CD8-positive, alpha-beta memory T cell (primary cell): ENCODE measurements around the gene TOX2. TPM values are rescaled to one million over a fixed set of nuclear protein-coding genes. Genes with fewer than 3 reads are reported as not detected.

ENCODE experiments used
- CTCF ChIA-PET: fragments of 350-600 bp; sonication (Branson Sonifier 250); formaldehyde crosslinking; loops from one replicate; lab custom pipeline; 2021; ENCODE audit warnings: antibody characterized with exemption; lab: Charles Lee
- POLR2A ChIA-PET: fragments of 350-600 bp; sonication (Branson Sonifier 250); formaldehyde crosslinking; loops from one replicate; lab custom pipeline; 2021; ENCODE audit warnings: antibody characterized with exemption; lab: Charles Lee
- DNase-seq, 5 donors: peaks; one replicate each; pipeline versions ENCODE4 v3.0.0 to v3.0.0-alpha.2; 2020 to 2022; ENCODE audit warnings: mixed read lengths in 1 of 5
- H3K27ac ChIP-seq: one replicate; pipeline ENCODE4 v1.7.0; 2013; ENCODE audit warnings: low read depth, mild to moderate bottlenecking, low read length, moderate library complexity
- H3K27me3 ChIP-seq: 2 replicates; pipeline ENCODE4 v1.7.0; 2013; ENCODE audit warnings: low read length, mild to moderate bottlenecking; ENCODE audit not compliant: insufficient read depth, poor library complexity, severe bottlenecking
- H3K36me3 ChIP-seq: 2 replicates; pipeline ENCODE4 v1.7.0; 2013; ENCODE audit warnings: mild to moderate bottlenecking, low read length, moderate library complexity; ENCODE audit not compliant: insufficient read depth
- H3K4me1 ChIP-seq: 2 replicates; pipeline ENCODE4 v1.7.0; 2013; ENCODE audit warnings: mild to moderate bottlenecking, low read length, moderate library complexity; ENCODE audit not compliant: insufficient read depth
- H3K4me3 ChIP-seq: 2 replicates; pipeline ENCODE4 v1.7.0; 2013; ENCODE audit warnings: mild to moderate bottlenecking, low read length
- H3K9me3 ChIP-seq: 2 replicates; pipeline ENCODE4 v1.7.0; 2013; ENCODE audit warnings: mild to moderate bottlenecking, low read length
- H3K27ac Mint-ChIP-seq, 8 donors: one replicate each; pipeline ENCODE4 v1.8.0; 2020 to 2021; ENCODE audit warnings: mixed read lengths in 8 of 8, mild to moderate bottlenecking in 6 of 8, inconsistent platforms in 3 of 8, moderate library complexity in 3 of 8
- H3K27me3 Mint-ChIP-seq, 2 donors: one replicate each; pipeline ENCODE4 v1.8.0; 2020 to 2021; ENCODE audit warnings: mixed read lengths in 2 of 2, mild to moderate bottlenecking in 1 of 2, moderate library complexity in 1 of 2
- H3K36me3 Mint-ChIP-seq, 3 donors: one replicate each; pipeline ENCODE4 v1.8.0; 2020 to 2021; ENCODE audit warnings: mixed read lengths in 3 of 3, inconsistent platforms in 1 of 3, mild to moderate bottlenecking in 1 of 3
- H3K4me1 Mint-ChIP-seq, 3 donors: one replicate each; pipeline ENCODE4 v1.8.0; 2020 to 2021; ENCODE audit warnings: mixed read lengths in 3 of 3, inconsistent platforms in 1 of 3, mild to moderate bottlenecking in 1 of 3
- H3K4me3 Mint-ChIP-seq, 7 donors: one replicate each; pipeline ENCODE4 v1.8.0; 2020 to 2021; ENCODE audit warnings: mixed read lengths in 7 of 7, mild to moderate bottlenecking in 6 of 7, moderate library complexity in 4 of 7, inconsistent platforms in 2 of 7
- H3K9me3 Mint-ChIP-seq, 5 donors: one replicate each; pipeline ENCODE4 v1.8.0; 2020 to 2022; ENCODE audit warnings: mixed read lengths in 5 of 5, mild to moderate bottlenecking in 3 of 5, moderate library complexity in 2 of 5, inconsistent platforms in 1 of 5
- polyA plus RNA-seq: library from polyadenylated mRNA; unstranded; fragments of 300-500 nt; fragmentation: Illumina TruSeq; gene quantifications from one replicate; pipeline ENCODE4 v1.2.3, GENCODE V29; 2021
- total RNA-seq, 2 experiments: library from RNA; stranded (reverse); gene quantifications; one replicate each; pipeline ENCODE4 v1.2.3, GENCODE V29; 2021

TOX2 gene
- total and polyA plus RNA-seq, 3 experiments from 2014 or later, result 0.35 to 1.2 (median 0.39) TPM

DNA sequence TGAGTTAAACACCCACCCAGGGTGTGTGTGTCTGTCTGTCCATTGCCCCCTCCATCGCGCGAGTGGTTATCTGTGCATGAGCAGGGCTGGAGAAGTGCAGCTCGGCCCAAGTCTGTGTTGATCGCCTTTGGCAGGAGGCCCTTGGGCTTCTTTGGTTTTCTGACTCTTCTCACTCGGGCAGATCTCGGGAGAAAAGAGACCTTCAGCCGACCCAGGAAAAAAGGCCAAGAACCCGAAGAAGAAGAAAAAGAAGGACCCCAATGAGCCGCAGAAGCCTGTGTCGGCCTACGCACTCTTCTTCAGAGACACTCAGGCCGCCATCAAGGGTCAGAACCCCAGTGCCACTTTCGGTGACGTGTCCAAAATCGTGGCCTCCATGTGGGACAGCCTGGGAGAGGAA lies 139.5 kb downstream of the TOX2 start:
- Histone ChIP-seq H3K27ac (no peak overlapping the region), H3K9me3 (no peaks in the 10 kb centered on the region), H3K27me3 (no peaks in the 10 kb centered on the region), H3K4me3 (no peak overlapping the region), H3K36me3 (no peaks in the 10 kb centered on the region), H3K4me1 (no peaks in the 10 kb centered on the region)
- H3K4me1 Mint-ChIP-seq, result no peaks in the 10 kb centered on the region
- peaks cover 0 to 2% (median 0%) of the 10 kb centered on the region in 3 donors for H3K36me3 Mint-ChIP-seq
- no peak overlapping the region for H3K4me3 Mint-ChIP-seq
- no peak overlapping the region for H3K27ac Mint-ChIP-seq
- peaks cover 0 to under 1% (median 0%) of the 10 kb centered on the region in 5 donors for H3K9me3 Mint-ChIP-seq
- CTCF ChIA-PET, result interaction anchor here (5.7 kb wide), 1 partner anchor 26 kb away, joined by 48 read pairs; no protein-coding TSS in a partner anchor
- POLR2A ChIA-PET, result no interaction called here
- DNase-seq, result no peak
- peaks cover 0 to 5% of the 10 kb centered on the region in 2 donors for H3K27me3 Mint-ChIP-seq

DNA sequence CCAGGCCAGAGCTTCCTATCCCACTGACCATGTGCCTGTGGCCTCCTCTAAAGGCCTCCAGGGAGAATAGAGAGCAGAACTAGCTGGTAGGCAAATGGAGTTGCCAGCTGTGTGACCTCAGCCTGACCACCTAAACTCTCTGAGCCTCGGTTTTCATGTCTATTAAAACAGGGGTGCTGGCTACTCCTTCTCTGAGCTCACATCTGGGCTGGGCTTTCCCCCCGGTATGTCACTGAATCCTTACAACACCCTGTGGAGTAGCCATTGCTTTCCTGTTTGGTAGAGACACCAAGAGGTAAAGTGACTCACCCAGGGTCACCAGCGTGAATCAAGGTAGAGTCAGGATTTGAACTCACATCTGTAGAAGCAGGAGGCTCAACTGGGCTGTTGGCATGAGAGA lies 140.2 kb downstream of the TOX2 start:
- Histone ChIP-seq H3K36me3 (no peaks in the 10 kb centered on the region), H3K9me3 (no peaks in the 10 kb centered on the region), H3K4me1 (no peaks in the 10 kb centered on the region), H3K27ac (no peak overlapping the region), H3K27me3 (no peaks in the 10 kb centered on the region), H3K4me3 (no peak overlapping the region)
- peaks cover 0 to 5% of the 10 kb centered on the region in 2 donors for H3K27me3 Mint-ChIP-seq
- ChIA-PET CTCF (interaction anchor here (5.7 kb wide), 1 partner anchor 25 kb away, joined by 48 read pairs; no protein-coding TSS in a partner anchor), POLR2A (no interaction called here)
- H3K4me3 Mint-ChIP-seq, result peak overlapping the region in 1 of 7 donors; percentile 61
- H3K36me3 Mint-ChIP-seq, result peaks cover 0 to 2% (median 0%) of the 10 kb centered on the region in 3 donors
- peaks cover 0 to 2% (median 0%) of the 10 kb centered on the region in 5 donors for H3K9me3 Mint-ChIP-seq
- no peaks in the 10 kb centered on the region for H3K4me1 Mint-ChIP-seq
- no peak overlapping the region for H3K27ac Mint-ChIP-seq
- DNase-seq, result no peak

DNA sequence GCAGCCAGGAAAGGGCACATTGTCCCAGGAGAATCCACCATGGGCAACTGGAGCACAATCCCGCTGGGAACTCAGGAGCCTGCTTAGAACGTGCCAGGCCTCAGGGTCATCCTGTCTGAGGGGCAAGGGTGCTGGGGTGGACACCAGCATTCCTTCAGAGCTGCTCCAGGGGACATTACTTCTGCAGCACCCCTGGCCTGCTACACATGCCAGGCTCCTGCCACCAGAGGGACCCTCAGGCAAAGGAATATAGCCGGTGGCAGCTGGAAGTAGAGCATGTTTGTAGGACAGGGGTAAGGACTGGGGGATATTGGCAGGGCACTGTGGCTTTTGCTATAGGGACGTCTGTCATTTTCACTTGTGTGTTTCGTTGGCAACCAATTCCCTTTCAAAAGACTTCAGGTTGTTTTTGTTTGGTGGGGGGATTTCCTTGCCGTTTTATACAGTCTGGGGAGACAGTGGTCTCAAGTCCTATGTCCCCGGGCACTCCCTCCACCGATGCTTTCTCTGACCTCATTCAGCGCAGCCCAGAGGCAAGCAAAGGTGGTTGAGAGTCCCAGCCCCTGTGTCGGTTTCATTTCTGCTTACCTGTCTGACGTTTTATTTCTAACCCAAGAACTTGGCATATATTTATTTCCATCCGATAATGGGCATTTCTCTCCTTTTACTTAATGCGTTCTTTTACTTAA lies 141.5 kb downstream of the TOX2 start:
- Mint-ChIP-seq H3K4me1 (no peaks in the 10 kb centered on the region), H3K9me3 (peaks cover 0 to 2% (median 0%) of the 10 kb centered on the region in 5 donors), H3K36me3 (peaks cover 0 to 2% (median 0%) of the 10 kb centered on the region in 3 donors), H3K27me3 (peaks cover 0 to 6% of the 10 kb centered on the region in 2 donors), H3K4me3 (no peak overlapping the region), H3K27ac (no peak overlapping the region)
- peak in 3 of 5 donors; percentile 22 to 77 (median 77) for DNase-seq
- ChIA-PET POLR2A (no interaction called here), CTCF (interaction anchor here (1.2 to 5.7 kb wide), 4 partner anchors 9 to 28 kb away, joined by 4 to 48 read pairs (median 16); no protein-coding TSS in a partner anchor)
- no peaks in the 10 kb centered on the region for H3K36me3 ChIP-seq
- H3K27ac ChIP-seq, result no peak overlapping the region
- H3K4me1 ChIP-seq, result no peaks in the 10 kb centered on the region
- no peaks in the 10 kb centered on the region for H3K9me3 ChIP-seq
- H3K4me3 ChIP-seq, result no peak overlapping the region
- no peaks in the 10 kb centered on the region for H3K27me3 ChIP-seq

DNA sequence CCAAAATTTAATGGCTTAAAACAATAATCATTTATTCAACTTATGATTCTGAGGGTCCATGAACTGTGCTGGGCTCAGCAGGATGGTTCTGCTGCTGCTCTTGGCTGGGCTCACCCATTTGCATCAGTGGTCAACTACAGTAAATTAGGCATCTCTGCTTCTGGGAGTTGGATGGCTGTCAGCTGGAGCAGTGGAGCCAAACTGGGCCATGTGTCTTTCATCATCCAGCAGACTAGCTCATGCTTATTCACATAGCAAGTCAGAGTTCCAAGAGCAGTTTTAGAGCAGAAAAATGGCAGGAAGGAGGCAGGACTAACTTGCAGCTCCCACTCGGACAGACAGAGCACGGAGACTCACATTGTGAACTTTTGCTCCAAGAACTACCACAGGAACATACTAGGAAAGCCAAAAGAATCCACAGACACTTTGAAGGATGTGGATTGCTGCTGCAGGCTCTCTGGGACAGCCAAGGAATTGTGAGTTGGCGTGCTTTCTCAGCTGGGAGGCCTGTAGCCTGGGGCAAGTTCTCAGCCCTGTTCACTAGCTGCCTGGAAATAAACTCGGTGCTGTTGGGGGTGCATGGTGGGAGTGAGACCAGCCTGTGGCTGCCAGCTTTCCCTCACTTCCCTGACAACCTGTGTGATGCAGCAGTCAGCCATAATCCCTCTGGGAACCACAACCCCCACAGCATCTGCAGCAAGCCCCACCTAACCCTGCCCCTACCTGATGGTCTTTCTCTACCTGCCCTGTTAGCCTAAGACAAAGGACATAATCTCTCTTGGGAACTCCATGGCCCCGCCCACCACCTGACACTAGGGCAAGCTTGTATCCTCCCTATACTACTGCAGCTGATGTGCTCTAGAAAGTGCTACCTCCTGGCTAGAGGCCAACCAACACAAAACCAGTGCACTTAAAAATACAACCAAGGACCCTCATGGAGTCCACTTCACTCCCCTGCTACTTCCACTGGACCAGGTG lies 143.3 kb downstream of the TOX2 start:
- Mint-ChIP-seq H3K36me3 (peaks cover 0 to 2% (median 0%) of the 10 kb centered on the region in 3 donors), H3K9me3 (peaks cover 0 to 2% (median 0%) of the 10 kb centered on the region in 5 donors)
- POLR2A ChIA-PET, result no interaction called here

DNA sequence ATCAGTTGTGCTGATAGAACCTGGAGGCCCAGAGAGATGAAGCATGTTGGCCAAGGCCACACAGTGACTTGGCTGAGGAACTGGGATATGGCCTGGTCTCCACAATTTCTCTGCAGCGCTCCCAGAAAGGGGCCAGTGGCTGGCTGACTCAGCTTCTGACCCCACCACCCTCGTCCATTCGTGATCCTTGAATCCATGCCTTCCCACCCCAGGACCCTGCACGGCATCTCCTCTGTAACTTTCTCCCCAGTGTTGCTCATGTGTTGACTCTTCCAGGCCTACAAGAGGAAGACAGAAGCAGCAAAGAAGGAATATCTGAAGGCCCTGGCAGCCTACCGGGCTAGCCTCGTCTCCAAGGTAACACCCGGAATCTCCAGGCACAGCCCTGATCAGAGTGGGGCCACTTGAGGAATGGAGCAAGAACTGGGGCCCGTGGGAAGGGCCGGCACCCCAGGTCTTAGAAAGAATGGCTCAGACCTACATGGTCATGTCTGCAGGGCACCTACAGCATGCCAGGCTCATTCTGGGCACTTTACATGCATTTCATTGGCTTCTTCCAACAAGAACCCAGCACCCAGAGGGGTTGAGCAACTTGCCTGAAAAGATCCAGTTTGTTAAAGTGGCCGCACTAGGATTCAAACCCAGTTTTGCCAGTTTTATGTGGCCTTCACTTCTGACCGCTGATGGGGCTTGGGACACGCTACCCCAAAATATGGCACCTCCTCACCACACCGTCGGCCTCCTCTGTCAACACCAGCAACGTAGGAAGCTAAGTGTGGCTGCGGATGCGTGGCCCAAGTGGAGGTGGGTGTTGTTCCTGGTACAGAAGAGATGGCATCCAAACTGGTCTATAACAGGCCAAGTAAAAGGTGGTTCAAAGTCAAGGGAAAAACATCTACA lies 150.1 kb downstream of the TOX2 start:
- peaks cover 13 to 26% (median 17%) of the 10 kb centered on the region in 3 donors for H3K4me1 Mint-ChIP-seq
- no peaks in the 10 kb centered on the region for H3K9me3 ChIP-seq
- peaks cover 0 to 7% of the 10 kb centered on the region in 2 donors for H3K27me3 Mint-ChIP-seq
- no peaks in the 10 kb centered on the region for H3K36me3 Mint-ChIP-seq
- H3K4me3 ChIP-seq, result no peak overlapping the region
- no peaks in the 10 kb centered on the region for H3K27me3 ChIP-seq
- no peak for DNase-seq
- no peak overlapping the region for H3K27ac ChIP-seq
- H3K4me3 Mint-ChIP-seq, result no peak overlapping the region
- ChIA-PET CTCF (interaction anchor here (1.0 kb wide), 1 partner anchor 16 kb away, joined by 3 read pairs; no protein-coding TSS in a partner anchor), POLR2A (no interaction called here)
- H3K9me3 Mint-ChIP-seq, result no peaks in the 10 kb centered on the region
- H3K36me3 ChIP-seq, result no peaks in the 10 kb centered on the region
- H3K4me1 ChIP-seq, result peaks cover 35% of the 10 kb centered on the region
- H3K27ac Mint-ChIP-seq, result peak overlapping the region in 1 of 8 donors; percentile 61

More for the DNA sequence above, 143.3 kb downstream of the TOX2 start:
- CTCF ChIA-PET, result interaction anchor here (1.3 to 5.7 kb wide), 3 partner anchors 12 to 39 kb away, joined by 3 to 48 read pairs (median 24); no protein-coding TSS in a partner anchor
- H3K27ac Mint-ChIP-seq, result no peak overlapping the region
- H3K4me3 ChIP-seq, result no peak overlapping the region
- no peaks in the 10 kb centered on the region for H3K27me3 ChIP-seq
- H3K27ac ChIP-seq, result no peak overlapping the region
- no peaks in the 10 kb centered on the region for H3K4me1 ChIP-seq
- no peaks in the 10 kb centered on the region for H3K9me3 ChIP-seq
- no peaks in the 10 kb centered on the region for H3K36me3 ChIP-seq
- H3K4me1 Mint-ChIP-seq, result no peaks in the 10 kb centered on the region
- no peak overlapping the region for H3K4me3 Mint-ChIP-seq
- H3K27me3 Mint-ChIP-seq, result peaks cover 0 to 7% of the 10 kb centered on the region in 2 donors
- no peak for DNase-seq

DNA sequence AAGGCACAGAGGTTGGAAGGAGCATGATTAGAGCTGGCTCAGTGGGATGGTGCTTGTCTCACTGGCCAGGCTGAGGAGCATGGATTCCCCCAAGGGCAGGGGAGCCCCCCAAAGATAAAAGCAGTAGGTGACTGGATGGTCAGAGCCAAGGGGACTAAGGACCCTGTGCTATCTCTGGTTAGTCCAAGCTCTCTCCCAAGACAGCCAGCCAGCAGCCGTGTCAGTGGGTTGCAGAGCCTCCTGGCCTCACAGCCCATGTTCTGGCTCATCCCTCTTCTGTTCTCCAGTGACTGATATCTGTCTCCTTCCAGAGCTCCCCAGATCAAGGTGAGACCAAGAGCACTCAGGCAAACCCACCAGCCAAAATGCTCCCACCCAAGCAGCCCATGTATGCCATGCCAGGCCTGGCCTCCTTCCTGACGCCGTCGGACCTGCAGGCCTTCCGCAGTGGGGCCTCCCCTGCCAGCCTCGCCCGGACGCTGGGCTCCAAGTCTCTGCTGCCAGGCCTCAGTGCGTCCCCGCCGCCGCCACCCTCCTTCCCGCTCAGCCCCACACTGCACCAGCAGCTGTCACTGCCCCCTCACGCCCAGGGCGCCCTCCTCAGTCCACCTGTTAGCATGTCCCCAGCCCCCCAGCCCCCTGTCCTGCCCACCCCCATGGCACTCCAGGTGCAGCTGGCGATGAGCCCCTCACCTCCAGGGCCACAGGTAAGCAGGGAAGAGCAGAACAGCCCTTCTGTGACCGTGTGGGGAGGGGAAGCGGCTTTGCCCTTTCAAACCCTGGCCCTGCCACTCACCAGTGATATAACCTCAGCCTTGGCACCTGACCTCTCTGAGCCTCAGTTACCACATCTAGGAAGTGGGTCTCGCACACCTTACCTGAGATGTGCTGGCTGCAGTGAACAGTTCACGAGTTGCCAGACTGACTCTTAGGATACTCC lies 151.0 kb downstream of the TOX2 start:
- H3K4me1 ChIP-seq, result peaks cover 43% of the 10 kb centered on the region
- POLR2A ChIA-PET, result no interaction called here
- DNase-seq, result no peak
- no peak overlapping the region for H3K4me3 ChIP-seq
- no peaks in the 10 kb centered on the region for H3K36me3 Mint-ChIP-seq
- no peaks in the 10 kb centered on the region for H3K27me3 ChIP-seq
- peaks cover 21 to 35% (median 27%) of the 10 kb centered on the region in 3 donors for H3K4me1 Mint-ChIP-seq
- peak overlapping the region in 1 of 7 donors; percentile 28 for H3K4me3 Mint-ChIP-seq
- CTCF ChIA-PET, result interaction anchor here (1.0 kb wide), 1 partner anchor 15 kb away, joined by 3 read pairs; no protein-coding TSS in a partner anchor
- H3K27me3 Mint-ChIP-seq, result peaks cover 0 to 11% of the 10 kb centered on the region in 2 donors
- H3K9me3 ChIP-seq, result no peaks in the 10 kb centered on the region
- no peaks in the 10 kb centered on the region for H3K36me3 ChIP-seq
- no peaks in the 10 kb centered on the region for H3K9me3 Mint-ChIP-seq
- H3K27ac ChIP-seq, result no peak overlapping the region
- H3K27ac Mint-ChIP-seq, result peak overlapping the region in 3 of 8 donors; percentile 46 to 72 (median 61)
